Muscle of leg (tissue), 11 donors: Measurements from ENCODE around the gene ANO8. TPM values are rescaled to one million over a fixed set of nuclear protein-coding genes. Genes with fewer than 3 reads are reported as not detected.
A peak's percentile ranks its signal among the peaks of the same experiment; 100 is the strongest.

Source experiments
- DNase-seq: peaks from one replicate; pipeline ENCODE4 v3.0.0; 2013
- H3K27ac ChIP-seq: one replicate; pipeline ENCODE4 v1.5.1; 2013; ENCODE audit warnings: mild to moderate bottlenecking, low read length, control low read depth
- H3K27me3 ChIP-seq: one replicate; pipeline ENCODE4 v1.6.1; 2013; ENCODE audit warnings: low read length; ENCODE audit not compliant: control insufficient read depth, insufficient read depth
- H3K36me3 ChIP-seq: one replicate; pipeline ENCODE4 v1.6.1; 2013; ENCODE audit warnings: low read length; ENCODE audit not compliant: control insufficient read depth, insufficient read depth
- H3K4me1 ChIP-seq: one replicate; pipeline ENCODE4 v1.6.1; 2013; ENCODE audit warnings: low read length; ENCODE audit not compliant: control insufficient read depth, insufficient read depth
- H3K4me3 ChIP-seq: one replicate; pipeline ENCODE4 v1.5.1; 2013; ENCODE audit warnings: low read length, control low read depth
- H3K9me3 ChIP-seq: replicated peaks from 2 replicates; pipeline ENCODE4 v1.6.1; 2013; ENCODE audit warnings: low read depth, low read length; ENCODE audit not compliant: control insufficient read depth
- WGBS: methylation state at CpG from one replicate; pipeline ENCODE4 v1.1.5; 2013; ENCODE audit warnings: missing lambda C conversion rate; ENCODE audit not compliant: insufficient coverage; 5-methylcytosine and 5-hydroxymethylcytosine counted together
- polyA plus RNA-seq, 8 donors: library from polyadenylated mRNA; unstranded; fragments of 120-200 nt; gene quantifications; one replicate each; pipeline versions ENCODE4 v1.2.1 to v1.2.3, GENCODE V29; 2013; ENCODE audit warnings: inconsistent platforms in 1 of 8, low replicate concordance in 1 of 8; ENCODE audit not compliant: insufficient read length in 8 of 8, insufficient read depth in 1 of 8
- total RNA-seq: library from RNA; stranded (reverse); fragments of 120-200 nt; gene quantifications from one replicate; pipeline ENCODE4 v1.2.4, GENCODE V29; 2013

ANO8 gene
- total and polyA plus RNA-seq, 9 donors: 3.9 to 8.3 (median 6.8) TPM

- Histone ChIP-seq H3K4me1 (peaks cover 27% of the 10 kb centered on the region), H3K27ac (peak within 1 kb of the TSS; percentile 71), H3K4me3 (peak within 1 kb of the TSS; percentile 93), H3K36me3 (peaks cover 22% of the 10 kb centered on the region), H3K9me3 (no peaks in the 10 kb centered on the region), H3K27me3 (no peaks in the 10 kb centered on the region)
- under 1% methylated on average over 36 of the region's 46 CpGs for WGBS
- peak; percentile 100 for DNase-seq
Measured at GRCh38 chr19:17309198-17309964, 25.3 kb downstream of the ANO8 start, which contains the start of gene DDA1. DDA1 (plus strand) TSS chr19:17309563; CDS start chr19:17309655, 92 bp downstream.

- DNase-seq: no peak
- no peak overlapping the region for H3K4me3 ChIP-seq
- no peak overlapping the region for H3K27ac ChIP-seq
- peaks cover 36% of the 10 kb centered on the region for H3K4me1 ChIP-seq
- no peaks in the 10 kb centered on the region for H3K27me3 ChIP-seq
- WGBS: 87% methylated on average over 8 of the region's 8 CpGs
- peaks cover 13% of the 10 kb centered on the region for H3K36me3 ChIP-seq
- H3K9me3 ChIP-seq: no peaks in the 10 kb centered on the region
Measured at GRCh38 chr19:17307876-17308377, 26.7 kb downstream of the ANO8 start.

- Histone ChIP-seq H3K27ac (peak overlapping the region; percentile 74), H3K36me3 (peaks cover 1% of the 10 kb centered on the region), H3K4me3 (peak overlapping the region; percentile 50), H3K4me1 (peaks cover 41% of the 10 kb centered on the region), H3K27me3 (no peaks in the 10 kb centered on the region), H3K9me3 (no peaks in the 10 kb centered on the region)
- WGBS: under 1% methylated on average over 21 of the region's 28 CpGs
- no peak for DNase-seq
Measured at GRCh38 chr19:17306285-17306714, 28.4 kb downstream of the ANO8 start.

GRCh38 chr19:17305517-17306284 lies 29.0 kb downstream of the ANO8 start, which contains the start of gene MRPL34:
MRPL34 (plus strand) TSS chr19:17305872; CDS start chr19:17305893, 21 bp downstream.
- H3K4me1 ChIP-seq: peaks cover 41% of the 10 kb centered on the region
- H3K36me3 ChIP-seq: no peaks in the 10 kb centered on the region
- peak within 1 kb of the TSS; percentile 74 for H3K27ac ChIP-seq
- H3K27me3 ChIP-seq: no peaks in the 10 kb centered on the region
- peak; percentile 98 for DNase-seq
- H3K4me3 ChIP-seq: peak within 1 kb of the TSS; percentile 50
- no peaks in the 10 kb centered on the region for H3K9me3 ChIP-seq
- 0% methylated on average over 51 of the region's 55 CpGs for WGBS

GRCh38 chr19:17305216-17305516 lies 29.5 kb downstream of the ANO8 start:
- no peaks in the 10 kb centered on the region for H3K36me3 ChIP-seq
- no peaks in the 10 kb centered on the region for H3K27me3 ChIP-seq
- no peaks in the 10 kb centered on the region for H3K9me3 ChIP-seq
- 8% methylated on average over 7 of the region's 7 CpGs for WGBS
- H3K4me1 ChIP-seq: peaks cover 35% of the 10 kb centered on the region
- H3K27ac ChIP-seq: peak overlapping the region; percentile 74
- no peak for DNase-seq
- H3K4me3 ChIP-seq: peak overlapping the region; percentile 50

GRCh38 chr19:17304386-17305215 lies 30.1 kb downstream of the ANO8 start:
- no peaks in the 10 kb centered on the region for H3K27me3 ChIP-seq
- H3K27ac ChIP-seq: peak overlapping the region; percentile 74
- no peaks in the 10 kb centered on the region for H3K36me3 ChIP-seq
- WGBS: 42% methylated on average over 6 of the region's 12 CpGs
- no peak for DNase-seq
- H3K4me1 ChIP-seq: peaks cover 32% of the 10 kb centered on the region
- H3K9me3 ChIP-seq: no peaks in the 10 kb centered on the region
- no peak overlapping the region for H3K4me3 ChIP-seq

GRCh38 chr19:17303940-17304267 lies 30.8 kb downstream of the ANO8 start:
- no peak overlapping the region for H3K4me3 ChIP-seq
- H3K36me3 ChIP-seq: no peaks in the 10 kb centered on the region
- 46% methylated on average over 10 of the region's 12 CpGs for WGBS
- H3K9me3 ChIP-seq: no peaks in the 10 kb centered on the region
- H3K4me1 ChIP-seq: peaks cover 30% of the 10 kb centered on the region
- no peak for DNase-seq
- H3K27ac ChIP-seq: no peak overlapping the region
- no peaks in the 10 kb centered on the region for H3K27me3 ChIP-seq

- Histone ChIP-seq H3K4me3 (peak within 1 kb of the TSS; percentile 80), H3K4me1 (peaks cover 29% of the 10 kb centered on the region), H3K27me3 (no peaks in the 10 kb centered on the region), H3K27ac (peak within 1 kb of the TSS; percentile 52), H3K9me3 (no peaks in the 10 kb centered on the region), H3K36me3 (peaks cover 1% of the 10 kb centered on the region)
- under 1% methylated on average over 51 of the region's 52 CpGs for WGBS
- DNase-seq: peak; percentile 98
Measured at GRCh38 chr19:17303167-17303939, 31.3 kb downstream of the ANO8 start, which contains the start of gene ABHD8. ABHD8 (minus strand) TSS chr19:17303425; CDS start chr19:17301616, 1,809 bp downstream.

- 8% methylated on average over 27 of the region's 29 CpGs for WGBS
- Histone ChIP-seq H3K4me1 (peaks cover 29% of the 10 kb centered on the region), H3K4me3 (peak overlapping the region; percentile 80), H3K27ac (peak overlapping the region; percentile 52), H3K27me3 (no peaks in the 10 kb centered on the region), H3K9me3 (peaks cover 2% of the 10 kb centered on the region), H3K36me3 (peaks cover 4% of the 10 kb centered on the region)
- DNase-seq: peak; percentile 54
Measured at GRCh38 chr19:17302391-17303166, 32.1 kb downstream of the ANO8 start.
